HG03196 (cell line): Measurements from ENCODE around the gene WDR77.
A peak's percentile ranks its signal among the peaks of the same experiment; 100 is the strongest.

Experiments used
- ATAC-seq: cut with Tn5 transposase; IDR thresholded peaks from one replicate; pipeline ENCODE4 v1.9.1; 2021; ENCODE audit not compliant: unreplicated experiment

The WDR77 gene

DNA sequence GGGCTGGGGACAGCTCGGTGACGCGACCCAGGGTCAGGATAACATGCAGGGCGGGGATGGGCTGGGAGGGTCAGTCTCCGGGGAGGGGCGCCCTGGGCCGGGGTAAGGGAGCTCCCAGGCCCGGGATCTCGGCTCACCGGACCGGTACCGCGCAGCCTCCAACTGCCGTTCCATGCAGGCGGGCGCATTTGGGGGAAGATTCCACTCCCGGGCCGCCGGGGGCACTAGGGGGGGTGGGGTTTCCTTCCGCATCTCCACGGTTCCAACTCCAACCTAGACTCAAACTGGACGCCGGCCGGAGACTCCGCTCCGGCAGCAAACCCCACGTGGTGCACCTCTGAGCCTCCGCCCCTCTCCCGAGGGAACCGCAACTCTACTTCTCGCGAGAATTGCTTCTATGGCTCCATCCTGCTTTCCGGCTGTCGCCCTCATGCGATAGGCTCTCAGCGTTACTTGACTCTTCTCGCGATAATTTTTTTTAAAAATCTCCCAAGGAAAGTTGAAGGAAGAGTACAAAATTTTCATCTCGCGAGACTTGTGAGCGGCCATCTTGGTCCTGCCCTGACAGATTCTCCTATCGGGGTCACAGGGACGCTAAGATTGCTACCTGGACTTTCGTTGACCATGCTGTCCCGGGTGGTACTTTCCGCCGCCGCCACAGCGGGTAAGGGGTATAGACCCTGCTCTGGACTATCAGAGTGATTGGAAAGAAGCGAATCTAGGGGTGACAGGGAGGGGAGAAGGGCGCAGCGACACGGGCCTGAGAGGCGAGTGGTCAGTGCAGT is at the start of gene WDR77, which contains the start of gene ATP5PB:
Gene WDR77 (minus strand): TSS at position 339 of the 785 bp plus-strand sequence. CDS start 87 bp downstream, at position 252.
Gene ATP5PB (plus strand): TSS at position 547 of the 785 bp plus-strand sequence. CDS start 78 bp downstream, at position 625.
- ATAC-seq: peak; percentile 92

DNA sequence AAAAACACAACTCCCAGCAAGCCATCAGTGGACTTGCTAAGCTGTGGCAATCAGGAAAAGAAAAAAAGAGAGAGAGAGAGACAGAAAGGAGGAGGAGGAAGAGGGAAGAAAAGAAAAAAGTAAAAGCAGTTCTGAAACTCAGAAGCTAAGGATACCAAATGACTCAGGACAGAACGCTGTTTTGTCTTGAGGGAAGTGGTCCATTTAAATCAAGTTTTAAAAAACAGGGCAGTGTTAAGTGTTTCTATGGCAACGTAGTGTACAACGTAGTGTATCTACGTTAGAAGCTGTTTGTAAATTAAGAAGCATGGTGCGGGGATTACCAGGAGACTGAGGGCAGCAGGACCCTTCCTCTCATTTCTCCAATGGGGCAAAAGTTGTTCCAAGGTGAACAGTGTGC is 48.5 kb upstream of the WDR77 start:
- no peak for ATAC-seq

DNA sequence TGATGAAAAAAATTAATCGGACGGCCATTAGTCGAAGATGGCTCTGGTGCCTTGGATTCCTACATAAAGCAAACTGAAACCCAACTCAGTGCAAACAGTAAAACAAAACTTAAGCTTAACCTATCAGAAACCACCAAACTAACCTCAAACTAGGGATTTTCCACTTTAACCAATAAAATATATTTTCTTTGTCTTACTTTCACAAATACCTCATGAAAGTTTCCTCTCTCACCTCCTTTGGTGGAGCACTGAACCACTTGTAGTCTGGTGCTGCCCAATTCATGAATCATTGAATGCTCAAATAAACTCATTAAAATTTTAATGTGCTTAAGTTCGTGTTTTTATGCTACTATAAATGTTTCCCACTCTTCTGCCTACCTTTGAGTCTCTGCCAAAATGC is 47.3 kb upstream of the WDR77 start:
- no peak for ATAC-seq

DNA sequence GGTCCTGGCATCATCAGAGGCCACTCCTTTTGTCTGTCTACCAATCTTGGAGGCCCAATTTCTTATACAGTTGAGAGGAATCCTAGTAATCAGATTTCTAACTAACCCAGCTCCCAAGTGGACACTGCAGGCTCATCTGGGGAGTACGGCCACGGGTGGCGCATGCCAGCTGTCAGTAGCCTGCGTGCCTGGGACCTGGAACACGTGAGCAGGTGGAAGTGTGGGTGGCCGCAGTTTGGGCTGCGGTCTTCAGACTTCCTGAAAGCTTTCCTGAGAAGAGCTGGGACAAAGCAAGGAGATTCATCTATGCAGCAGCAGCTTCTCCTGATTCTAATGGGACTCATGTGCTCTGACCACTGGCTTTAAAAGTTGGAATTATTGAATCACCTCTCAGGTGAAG is 42.0 kb upstream of the WDR77 start:
- ATAC-seq: no peak

DNA sequence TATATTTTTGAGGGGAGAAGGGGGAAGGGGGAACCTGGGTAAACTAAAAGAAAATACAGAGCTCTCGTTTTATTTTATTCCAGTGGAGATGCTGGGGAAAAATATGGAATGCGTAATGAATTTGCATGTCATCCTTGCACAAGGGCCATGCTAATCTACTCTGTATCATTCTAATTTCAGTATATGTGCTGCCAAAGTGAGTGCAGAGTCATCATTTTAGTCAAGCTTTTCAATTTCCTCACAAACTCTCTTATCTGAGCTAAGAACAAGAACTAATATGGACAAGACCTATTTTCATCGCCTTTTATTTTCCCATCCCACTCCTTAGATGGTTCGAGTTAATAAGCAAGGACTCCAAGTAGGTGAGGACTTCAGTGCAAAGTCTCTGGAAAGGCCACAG is 41.2 kb upstream of the WDR77 start:
- no peak for ATAC-seq

DNA sequence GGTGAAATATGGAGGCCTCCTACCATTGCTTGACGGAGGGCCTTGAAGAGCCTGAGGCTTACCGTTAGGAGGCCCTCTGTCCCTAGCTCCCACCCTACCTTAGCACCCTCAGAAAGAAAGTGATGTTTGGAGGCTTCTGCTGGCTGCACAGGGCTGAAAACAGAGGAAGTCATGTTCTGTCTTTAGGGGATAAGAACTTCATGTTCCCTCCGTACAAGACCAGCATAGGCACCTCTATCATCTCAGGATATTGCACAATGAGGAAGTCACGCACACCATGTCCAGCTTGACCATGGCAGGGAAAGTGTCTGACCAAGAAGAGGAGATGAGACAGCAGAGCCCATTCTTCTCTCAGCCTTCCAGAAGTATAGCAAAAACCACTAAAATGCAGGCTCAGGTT is 40.5 kb upstream of the WDR77 start:
- ATAC-seq: no peak

DNA sequence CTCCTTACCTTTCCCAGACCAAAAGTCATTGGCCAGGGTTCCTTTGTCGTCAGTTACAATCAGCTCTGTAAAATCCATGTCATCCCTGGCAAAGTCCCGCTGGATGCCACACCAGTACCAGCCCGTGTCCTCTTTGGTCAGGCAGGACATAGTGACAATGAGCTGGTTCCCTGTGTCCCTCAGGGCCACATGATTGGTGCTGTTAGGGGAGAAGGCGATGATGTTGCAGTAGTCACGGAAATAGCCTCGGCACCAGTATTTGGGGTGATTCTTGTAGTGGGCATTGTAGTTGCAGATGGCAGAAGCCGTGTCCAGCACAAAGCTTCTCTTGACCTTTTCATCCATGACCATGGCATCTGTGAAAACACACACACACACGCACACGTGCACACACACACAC is 39.6 kb upstream of the WDR77 start:
- no peak for ATAC-seq

DNA sequence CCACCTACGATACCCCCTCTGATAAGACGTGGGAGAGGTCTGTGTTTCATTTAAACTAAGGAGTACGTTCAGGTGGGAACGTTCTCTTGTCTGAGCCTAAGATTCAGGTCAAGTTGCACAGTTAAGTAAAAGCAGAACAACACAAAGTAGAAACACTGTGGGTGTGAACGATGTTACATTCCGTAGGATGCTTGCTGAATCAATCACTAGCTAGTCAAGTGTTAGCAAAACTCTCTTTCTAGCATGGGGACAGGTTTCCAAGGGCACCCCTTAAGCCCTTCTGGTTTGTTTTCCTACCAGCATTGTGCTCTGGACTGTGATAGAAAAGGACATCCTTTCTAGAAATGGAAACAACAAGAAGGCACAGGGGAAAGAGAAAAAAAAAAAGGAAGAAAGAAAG is 38.1 kb upstream of the WDR77 start:
- no peak for ATAC-seq

DNA sequence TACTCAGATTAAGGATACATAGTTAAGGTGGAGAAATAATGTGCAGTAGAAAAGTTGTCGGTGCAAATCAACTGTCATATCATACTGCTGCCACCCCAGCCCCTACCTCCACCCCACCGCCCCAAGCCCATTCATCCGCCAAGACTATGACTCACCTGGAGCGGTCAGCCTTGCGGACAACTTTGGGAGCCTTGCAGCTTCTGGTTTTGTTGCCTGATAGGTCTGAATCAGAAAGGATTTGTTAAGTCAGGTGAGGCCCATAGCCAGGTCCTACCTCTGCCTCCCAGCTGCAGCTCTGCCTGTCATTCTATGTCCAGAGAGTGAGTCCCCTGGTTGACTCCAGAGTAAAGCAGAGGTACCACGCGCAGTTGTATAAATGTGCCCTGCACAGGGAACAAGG is 37.4 kb upstream of the WDR77 start:
- no peak for ATAC-seq

DNA sequence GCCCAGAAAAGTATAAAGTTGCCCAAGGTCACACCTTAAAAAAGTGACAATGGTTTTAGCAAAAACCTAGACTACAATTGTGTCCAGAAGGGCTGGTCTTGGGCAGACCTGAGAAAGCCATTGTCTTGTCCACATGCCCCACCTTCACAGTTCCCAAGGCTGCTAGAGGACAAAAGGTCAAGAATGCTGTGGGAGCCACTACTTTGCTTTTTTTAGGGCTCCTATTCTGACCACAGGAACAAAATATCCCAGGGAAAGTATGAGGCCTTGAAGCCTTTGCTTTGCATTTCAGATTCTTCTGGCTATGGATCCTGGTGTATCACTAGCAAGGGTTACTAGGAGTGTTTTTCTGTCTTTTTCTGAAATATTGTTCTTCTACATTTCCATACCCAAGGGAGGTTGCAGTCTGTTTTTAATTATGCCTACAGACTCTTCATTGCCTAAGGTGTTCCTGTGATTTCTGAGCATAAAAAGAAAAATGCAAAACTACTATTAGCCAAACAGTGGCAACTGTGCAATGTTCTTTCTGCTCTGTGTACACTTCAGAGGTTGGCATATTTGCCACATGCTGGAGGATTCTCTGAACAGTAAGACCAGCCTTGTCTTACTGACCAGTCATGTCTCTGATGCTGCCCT is 35.5 kb upstream of the WDR77 start:
- no peak for ATAC-seq

DNA sequence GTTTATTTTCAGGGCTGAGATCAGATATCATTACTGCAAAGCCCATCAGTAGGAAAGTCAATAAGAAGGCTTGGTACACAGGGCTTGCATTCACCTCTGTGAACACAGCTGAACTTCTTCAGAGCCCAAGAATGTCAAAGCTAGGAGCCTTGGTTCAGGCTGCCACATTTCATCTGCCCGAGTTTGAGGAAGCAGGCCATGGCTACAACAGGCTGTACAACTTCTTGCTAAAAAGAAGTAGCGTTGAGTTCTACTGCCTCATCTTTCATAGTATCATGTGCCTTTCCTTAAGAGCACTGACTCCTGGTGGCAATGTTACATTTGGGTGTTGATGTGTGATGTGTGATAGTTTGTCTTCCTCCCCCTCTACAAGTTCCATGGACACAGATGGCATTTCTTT is 34.8 kb upstream of the WDR77 start:
- no peak for ATAC-seq

DNA sequence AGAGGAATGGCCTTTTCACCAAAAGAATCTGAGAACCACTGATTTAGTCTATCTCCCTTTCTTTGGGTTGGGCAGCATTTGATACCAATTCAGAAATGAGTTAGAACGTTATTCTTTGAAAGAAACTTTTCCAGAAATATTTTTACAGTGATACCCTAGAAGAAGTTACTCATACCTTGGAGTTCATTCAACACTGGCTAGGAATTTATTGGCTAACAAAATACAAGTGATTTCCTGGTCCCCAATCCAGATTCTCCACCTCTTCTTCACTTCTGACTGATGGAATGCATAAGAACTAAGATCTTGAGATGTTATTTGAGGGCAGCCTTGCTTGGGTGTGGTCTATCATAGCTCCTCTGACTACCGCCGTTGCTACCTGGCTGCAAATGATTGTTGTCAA is 34.1 kb upstream of the WDR77 start:
- no peak for ATAC-seq

DNA sequence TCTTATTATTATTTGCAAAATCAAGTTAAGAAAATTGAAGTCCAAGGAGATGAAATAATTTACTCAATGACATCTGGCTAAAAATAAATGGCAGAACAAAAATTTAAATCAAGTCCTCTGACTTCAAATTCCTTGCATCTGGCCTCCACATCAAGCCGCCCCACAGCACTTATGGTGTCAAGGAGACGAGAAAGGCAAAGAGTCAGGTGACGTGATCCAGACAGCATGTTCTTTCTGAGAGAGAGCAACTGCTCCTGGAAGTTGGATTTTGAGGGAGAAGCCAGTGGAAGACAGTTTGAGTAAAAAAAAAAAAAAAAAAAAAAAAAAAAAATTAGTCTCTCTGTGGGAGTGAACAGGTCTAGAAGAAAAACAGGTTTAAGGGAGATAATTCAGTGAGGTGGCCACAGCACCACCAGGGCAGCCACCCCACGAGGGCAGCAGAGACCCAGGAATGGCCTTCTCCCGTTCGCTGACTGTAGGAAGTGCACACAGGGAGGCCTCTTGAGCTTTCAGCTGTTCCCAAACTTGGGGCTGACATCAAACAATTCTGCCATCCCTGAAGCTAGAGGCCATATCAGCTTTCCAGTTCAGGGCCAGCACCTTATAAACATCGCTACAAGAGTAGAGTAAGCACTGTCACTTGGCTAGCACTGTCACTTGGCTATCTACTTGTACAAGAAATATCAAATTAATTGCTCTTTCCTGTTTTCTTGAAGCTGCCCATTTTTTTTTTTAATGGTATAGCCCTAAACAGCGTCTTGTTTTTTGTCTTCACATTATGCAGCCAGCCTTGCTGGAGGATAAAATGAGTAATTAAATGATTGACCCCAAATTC is 32.5 kb upstream of the WDR77 start:
- ATAC-seq: no peak

DNA sequence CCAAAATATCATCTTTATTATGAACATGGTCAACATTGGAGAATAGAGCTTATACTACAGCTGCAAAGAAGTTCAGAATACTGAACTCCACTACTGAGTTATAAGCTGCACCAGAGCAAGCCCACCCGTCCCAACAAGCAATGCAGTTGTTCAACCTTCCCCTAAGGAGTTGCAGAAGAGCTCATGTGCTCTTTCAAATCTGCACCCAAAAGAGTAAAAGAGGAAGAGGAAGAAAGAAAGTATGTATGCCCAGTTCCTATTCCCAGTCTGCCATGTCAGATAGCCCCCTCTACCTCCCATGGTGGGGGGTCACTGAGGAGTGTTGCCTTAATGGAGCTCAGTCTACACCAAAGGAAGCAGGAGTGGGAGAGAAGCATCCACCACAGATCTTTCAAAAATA is 31.6 kb upstream of the WDR77 start:
- no peak for ATAC-seq

DNA sequence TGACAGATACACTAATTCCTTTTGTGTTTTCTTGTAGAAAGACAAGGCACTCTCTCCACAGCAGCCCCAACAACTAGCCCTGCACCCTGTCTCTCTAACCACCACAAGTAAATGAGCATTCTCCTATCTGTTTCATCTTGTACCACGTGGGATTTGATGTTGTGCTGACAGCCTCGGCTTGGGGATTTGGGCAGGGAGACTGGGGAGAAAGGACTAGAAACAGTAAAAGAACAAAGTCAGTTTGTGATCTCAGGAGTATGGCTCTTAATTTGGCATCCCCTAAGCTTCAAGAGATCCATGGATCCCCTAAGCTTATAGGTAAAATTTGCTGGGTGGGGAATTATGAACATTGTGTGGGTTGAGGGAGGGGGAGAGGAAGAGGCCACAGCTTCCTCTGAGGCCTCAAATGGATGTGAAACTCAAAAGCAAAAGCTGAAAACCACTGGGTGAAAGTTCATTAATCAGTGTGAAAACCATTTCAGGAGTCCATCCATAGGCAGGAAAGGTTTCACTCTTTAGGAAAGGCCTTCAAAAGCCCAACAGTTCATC is 27.8 kb upstream of the WDR77 start:
- peak; percentile 43 for ATAC-seq

DNA sequence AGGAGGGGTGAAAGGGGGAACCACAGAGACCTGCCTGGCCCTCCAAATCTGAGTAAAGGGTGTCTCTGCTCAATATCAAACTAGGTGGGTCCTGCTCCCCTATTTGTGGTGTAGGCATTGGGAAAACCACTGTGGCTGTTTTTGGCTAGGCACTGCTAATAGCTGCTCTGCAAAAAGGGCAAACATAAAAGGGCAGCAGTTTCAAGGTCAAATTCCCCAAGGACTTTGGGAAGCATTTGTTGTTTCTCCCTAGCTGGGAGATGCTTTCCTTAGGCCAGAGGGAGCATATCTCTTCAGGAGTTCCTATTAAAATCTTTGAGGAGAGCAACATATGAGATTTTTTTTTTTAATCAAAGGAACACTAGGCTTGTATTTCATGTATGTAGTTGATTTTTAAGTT is 27.2 kb upstream of the WDR77 start:
- ATAC-seq: no peak

DNA sequence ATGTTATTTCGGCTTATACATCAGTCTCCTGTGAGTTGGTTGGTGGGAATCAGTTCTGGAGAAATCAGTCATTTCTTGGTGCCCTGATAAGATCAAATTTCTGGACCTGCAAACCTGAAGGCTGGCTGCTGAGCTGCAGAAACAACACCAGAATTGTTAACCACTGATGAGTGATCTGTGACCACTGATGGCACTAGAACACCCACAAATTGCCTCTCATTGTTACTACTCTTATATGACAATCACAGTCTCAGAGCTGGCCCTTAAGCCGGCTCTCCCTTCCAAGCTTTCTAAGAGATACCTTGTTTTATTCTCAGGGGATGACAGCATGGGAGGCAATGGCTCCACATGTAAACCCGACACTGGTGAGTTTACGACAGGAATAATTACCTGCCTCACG is 26.6 kb upstream of the WDR77 start:
- ATAC-seq: peak; percentile 38

DNA sequence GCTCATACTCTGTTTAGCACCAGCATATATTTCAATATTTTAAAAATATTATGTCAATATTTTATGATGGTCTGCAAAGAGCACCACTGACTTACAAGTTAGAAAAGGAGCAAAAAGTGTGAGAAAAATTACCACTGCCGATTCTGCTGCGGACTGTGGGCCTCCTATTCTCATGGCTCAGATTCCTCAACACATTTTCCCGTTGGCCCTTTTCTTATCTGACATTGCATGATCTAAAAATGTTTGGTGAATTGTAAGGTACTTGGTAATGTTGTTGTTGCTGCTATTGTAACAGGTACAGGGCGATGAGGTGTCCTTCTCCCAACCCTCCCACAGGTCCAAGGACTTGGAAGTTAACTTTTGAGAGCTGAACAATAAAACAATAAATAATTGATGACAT is 25.5 kb upstream of the WDR77 start:
- ATAC-seq: no peak

DNA sequence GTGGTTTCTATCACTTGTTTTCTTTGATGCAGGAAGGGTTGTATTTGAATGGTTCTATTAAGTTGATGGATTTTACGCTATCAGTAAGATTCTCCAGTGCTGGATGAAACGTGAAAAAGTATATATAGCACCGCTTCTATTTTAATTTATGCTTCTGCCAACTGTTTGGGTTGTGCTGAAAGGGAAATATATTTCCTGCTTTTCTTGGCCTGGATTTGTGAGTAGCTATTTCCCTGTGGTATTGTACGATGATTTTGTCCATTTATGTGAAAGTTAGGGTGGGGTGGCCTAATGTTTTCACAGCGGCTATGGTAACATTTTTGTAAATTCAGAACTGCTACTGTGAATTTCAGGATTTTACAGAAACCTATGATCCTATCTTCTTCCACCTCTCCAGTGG is 25.1 kb upstream of the WDR77 start:
- no peak for ATAC-seq

DNA sequence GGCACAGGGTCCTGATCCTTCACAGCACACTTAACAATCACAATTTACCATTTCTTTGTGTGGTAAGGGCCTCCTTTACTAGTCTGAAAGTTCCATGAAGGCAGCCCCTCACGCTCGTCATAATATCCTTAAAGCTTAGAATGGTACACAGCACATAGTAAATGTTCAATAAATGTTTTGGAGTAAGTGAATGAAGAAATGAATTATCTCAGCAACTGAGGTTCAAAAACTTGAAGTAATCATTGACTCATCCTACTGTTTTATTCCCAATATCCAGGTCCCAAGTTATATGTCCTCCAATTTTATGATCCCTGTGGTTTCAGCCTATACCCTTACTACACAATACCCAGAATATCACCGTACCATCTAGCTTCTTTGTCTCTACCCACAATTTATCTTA is 22.5 kb upstream of the WDR77 start:
- no peak for ATAC-seq

DNA sequence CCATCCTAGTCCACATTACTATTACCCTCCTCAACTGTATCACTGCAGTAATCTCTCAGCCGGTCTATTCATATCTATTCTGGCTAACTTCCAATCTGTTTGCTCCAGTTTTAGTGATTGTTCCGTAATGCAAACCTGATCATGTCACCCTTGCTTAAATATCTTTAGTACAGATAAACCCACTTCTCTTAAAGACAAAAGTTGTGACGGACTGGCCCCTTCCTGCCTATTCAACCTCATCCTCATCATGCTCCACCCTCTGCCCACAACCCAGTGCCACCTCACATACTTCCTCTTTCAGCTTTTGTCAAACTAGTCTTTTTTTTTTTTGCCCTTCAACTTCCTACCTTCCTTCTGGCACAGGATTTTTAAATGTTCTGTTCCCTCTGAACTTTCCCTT is 22.0 kb upstream of the WDR77 start:
- ATAC-seq: peak; percentile 53
